Measurements from ENCODE around the gene MYO9B. TPM values are rescaled to one million over a fixed set of nuclear protein-coding genes. Genes with fewer than 3 reads are reported as not detected.

MYO9B gene
- total and polyA plus RNA-seq, 9 of the 15 experiments (the other 6 are each of a cell fraction or from before 2014, with no cell fraction given): 2.4 to 77.6 (median 23.0) TPM

DNA sequence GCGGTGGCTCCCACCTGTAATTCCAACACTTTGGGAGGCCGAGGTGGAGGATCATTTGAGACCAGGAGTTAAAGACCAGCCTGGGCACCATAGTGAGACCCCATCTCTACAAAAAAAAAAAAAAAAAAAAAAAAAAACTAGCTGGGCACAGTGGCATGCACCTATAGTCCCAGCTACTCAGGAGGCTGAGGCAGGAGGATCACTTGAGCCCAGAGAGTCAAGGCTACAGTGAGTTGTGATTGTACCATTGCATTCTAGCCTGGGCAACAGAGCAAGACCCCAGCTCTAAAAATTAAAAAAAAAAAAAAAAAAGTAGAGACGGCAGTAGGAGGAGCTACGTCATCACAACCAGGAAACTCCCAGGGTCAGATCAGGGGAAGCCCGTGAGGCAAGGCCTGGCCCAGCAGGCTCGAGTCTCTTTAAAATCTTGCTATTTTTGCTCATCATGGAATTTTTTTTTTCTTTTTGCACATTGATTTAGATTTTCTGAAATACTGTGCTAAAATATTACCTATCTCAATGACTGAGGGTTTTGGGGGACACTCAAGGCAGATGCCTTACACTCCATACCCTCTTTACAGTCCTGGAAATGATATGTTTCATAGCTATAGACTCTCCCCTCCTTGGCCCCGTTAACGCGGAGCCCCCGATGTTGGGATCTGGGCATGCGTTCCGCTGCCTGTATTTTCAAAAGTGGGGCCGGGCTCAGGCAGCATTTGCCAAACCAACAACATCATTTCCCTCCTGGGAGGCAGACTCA is 95.1 kb downstream of the MYO9B start (continued):
- TF ChIP-seq TGIF2 (CRISPR knock-in tag; IDR thresholded peaks at IDR 0.05): no peak
- TF ChIP-seq, protein P1, sequence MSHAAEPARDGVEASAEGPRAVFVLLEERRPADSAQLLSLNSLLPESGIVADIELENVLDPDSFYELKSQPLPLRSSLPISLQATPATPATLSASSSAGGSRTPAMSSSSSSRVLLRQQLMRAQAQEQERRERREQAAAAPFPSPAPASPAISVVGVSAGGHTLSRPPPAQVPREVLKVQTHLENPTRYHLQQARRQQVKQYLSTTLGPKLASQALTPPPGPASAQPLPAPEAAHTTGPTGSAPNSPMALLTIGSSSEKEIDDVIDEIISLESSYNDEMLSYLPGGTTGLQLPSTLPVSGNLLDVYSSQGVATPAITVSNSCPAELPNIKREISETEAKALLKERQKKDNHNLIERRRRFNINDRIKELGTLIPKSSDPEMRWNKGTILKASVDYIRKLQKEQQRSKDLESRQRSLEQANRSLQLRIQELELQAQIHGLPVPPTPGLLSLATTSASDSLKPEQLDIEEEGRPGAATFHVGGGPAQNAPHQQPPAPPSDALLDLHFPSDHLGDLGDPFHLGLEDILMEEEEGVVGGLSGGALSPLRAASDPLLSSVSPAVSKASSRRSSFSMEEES (CRISPR knock-in tag; IDR thresholded peaks at IDR 0.05): no peak

DNA sequence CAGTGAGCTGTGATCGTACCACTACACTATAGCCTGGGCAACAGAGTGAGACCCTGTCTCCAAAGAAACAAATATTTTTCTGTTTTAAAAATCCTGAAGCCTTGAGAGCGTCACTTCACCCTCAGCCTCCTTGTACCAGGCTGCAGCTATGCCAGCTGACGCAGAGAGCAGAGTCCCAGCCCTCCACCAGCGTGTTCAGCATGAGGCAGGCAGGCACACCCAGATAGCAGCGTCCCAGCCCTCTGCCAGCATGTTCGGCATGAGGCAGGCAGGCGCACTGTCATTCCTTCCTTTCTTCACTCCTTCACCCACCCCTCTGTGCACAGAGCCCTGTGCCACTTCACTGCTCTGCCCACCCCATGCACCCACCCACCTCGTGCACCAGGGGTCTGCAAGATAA is 96.3 kb downstream of the MYO9B start:
- no peak overlapping the region for H2AFZ ChIP-seq (ENCODE audit: low read depth, low read length)
- no TSS peak for BruUV-seq (replicated peaks)
- TF ChIP-seq, protein P2, sequence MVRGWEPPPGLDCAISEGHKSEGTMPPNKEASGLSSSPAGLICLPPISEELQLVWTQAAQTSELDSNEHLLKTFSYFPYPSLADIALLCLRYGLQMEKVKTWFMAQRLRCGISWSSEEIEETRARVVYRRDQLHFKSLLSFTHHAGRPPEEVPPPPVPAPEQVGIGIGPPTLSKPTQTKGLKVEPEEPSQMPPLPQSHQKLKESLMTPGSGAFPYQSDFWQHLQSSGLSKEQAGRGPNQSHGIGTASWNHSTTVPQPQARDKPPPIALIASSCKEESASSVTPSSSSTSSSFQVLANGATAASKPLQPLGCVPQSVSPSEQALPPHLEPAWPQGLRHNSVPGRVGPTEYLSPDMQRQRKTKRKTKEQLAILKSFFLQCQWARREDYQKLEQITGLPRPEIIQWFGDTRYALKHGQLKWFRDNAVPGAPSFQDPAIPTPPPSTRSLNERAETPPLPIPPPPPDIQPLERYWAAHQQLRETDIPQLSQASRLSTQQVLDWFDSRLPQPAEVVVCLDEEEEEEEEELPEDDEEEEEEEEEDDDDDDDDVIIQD (CRISPR knock-in tag; IDR thresholded peaks at IDR 0.05): no peak
- no peak for TF ChIP-seq ZNF583 (CRISPR knock-in tag; IDR thresholded peaks at IDR 0.05)
- no peak for TF ChIP-seq ZNF586 (CRISPR knock-in tag; conservative IDR thresholded peaks at IDR 0.05)
- TF ChIP-seq ZBTB17 (CRISPR knock-in tag; IDR thresholded peaks at IDR 0.05): no peak
- no peak for TF ChIP-seq ZNF41 (CRISPR knock-in tag; conservative IDR thresholded peaks at IDR 0.05)
- TF ChIP-seq KAT7 (CRISPR knock-in tag; IDR thresholded peaks at IDR 0.05; ENCODE audit: borderline replicate concordance): no peak
- TF ChIP-seq KDM1A (IDR thresholded peaks at IDR 0.05): no peak
- no peak for TF ChIP-seq BCOR (IDR thresholded peaks at IDR 0.05)
- no peak for TF ChIP-seq HMG20A (CRISPR knock-in tag; conservative IDR thresholded peaks at IDR 0.05)
- TF ChIP-seq, protein P3, sequence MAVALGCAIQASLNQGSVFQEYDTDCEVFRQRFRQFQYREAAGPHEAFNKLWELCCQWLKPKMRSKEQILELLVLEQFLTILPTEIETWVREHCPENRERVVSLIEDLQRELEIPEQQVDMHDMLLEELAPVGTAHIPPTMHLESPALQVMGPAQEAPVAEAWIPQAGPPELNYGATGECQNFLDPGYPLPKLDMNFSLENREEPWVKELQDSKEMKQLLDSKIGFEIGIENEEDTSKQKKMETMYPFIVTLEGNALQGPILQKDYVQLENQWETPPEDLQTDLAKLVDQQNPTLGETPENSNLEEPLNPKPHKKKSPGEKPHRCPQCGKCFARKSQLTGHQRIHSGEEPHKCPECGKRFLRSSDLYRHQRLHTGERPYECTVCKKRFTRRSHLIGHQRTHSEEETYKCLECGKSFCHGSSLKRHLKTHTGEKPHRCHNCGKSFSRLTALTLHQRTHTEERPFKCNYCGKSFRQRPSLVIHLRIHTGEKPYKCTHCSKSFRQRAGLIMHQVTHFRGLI (CRISPR knock-in tag; IDR thresholded peaks at IDR 0.05): no peak
- POLR2A ChIA-PET: no interaction called here
- ATAC-seq (no peak), DNase-seq (ENCODE audit: extremely low read depth in 1 of 4, low spot score in 3 of 4) (no peak), FAIRE-seq (no peak)
- H3K4me3 ChIP-seq: no peak overlapping the region
- H3K9me3 ChIP-seq (replicated peaks; ENCODE audit: control insufficient read depth, insufficient read depth, low read depth, low read length): no peaks in the 10 kb centered on the region
- in situ Hi-C loops (cut with MboI) (no loop called here), intact Hi-C loops (cut with micrococcal nuclease) (no loop called here)
- H3K27ac ChIP-seq (ENCODE audit: extremely low read depth, low read depth, low read length): no peak overlapping the region
- CTCF ChIA-PET (ENCODE audit: low intra/inter-chr PET ratio): no interaction called here
- H3K27me3 ChIP-seq (ENCODE audit: control insufficient read depth in 2 of 2, insufficient read depth in 2 of 2, low read length in 2 of 2): no peaks in the 10 kb centered on the region
- H4K20me1 ChIP-seq (replicated peaks; ENCODE audit: control insufficient read depth, insufficient read depth, low read length): no peaks in the 10 kb centered on the region
- peaks cover 0 to 5% of the 10 kb centered on the region in 2 experiments; a peak in 1 of 5 replicates for H3K4me1 ChIP-seq (replicated peaks in 1 of 2; ENCODE audit: control insufficient read depth in 2 of 2, insufficient read depth in 2 of 2, low read length in 2 of 2)
- no peaks in the 10 kb centered on the region for H3K79me2 ChIP-seq (ENCODE audit: control insufficient read depth, insufficient read depth, low read length)
- H3K36me3 ChIP-seq (ENCODE audit: control insufficient read depth, insufficient read depth, low read length): peaks cover 66% of the 10 kb centered on the region
- no peak overlapping the region for H3K4me2 ChIP-seq (ENCODE audit: insufficient read depth, low read length)
- 94% methylated on average over 8 of the region's 8 CpGs for WGBS (ENCODE audit: insufficient coverage, low coverage, missing lambda C conversion rate)
- H3K9ac ChIP-seq (ENCODE audit: insufficient read depth in 1 of 2, low read depth in 2 of 2, low read length in 2 of 2): peak overlapping the region in 1 of 2 experiments; percentile 35; a peak in 1 of 4 replicates
- no peaks in the 10 kb centered on the region for H3K9me1 ChIP-seq (ENCODE audit: control insufficient read depth, insufficient read depth, low read length)
